GM15510 (cell line): ENCODE data around the gene KBTBD4.

Source experiments
- POLR2A ChIP-seq: IDR thresholded peaks from 3 replicates; pipeline ENCODE4 v1.6.1; 2011; ENCODE audit warnings: borderline replicate concordance; ENCODE audit not compliant: insufficient read length; ENCODE audit errors: extremely low read depth

KBTBD4 gene

GRCh38 chr11:47552056-47552565 is 26.7 kb downstream of the KBTBD4 start:
- no peak for TF ChIP-seq POLR2A

GRCh38 chr11:47551086-47551485 is 27.7 kb downstream of the KBTBD4 start:
- TF ChIP-seq POLR2A: no peak

- no peak for TF ChIP-seq POLR2A
Observed at GRCh38 chr11:47550288-47551047, 28.3 kb downstream of the KBTBD4 start.

GRCh38 chr11:47545298-47545697 is 33.5 kb downstream of the KBTBD4 start:
- TF ChIP-seq POLR2A: no peak

GRCh38 chr11:47541070-47541469 is 37.7 kb downstream of the KBTBD4 start:
- no peak for TF ChIP-seq POLR2A

- TF ChIP-seq POLR2A: no peak
Observed at GRCh38 chr11:47539681-47540039, 39.1 kb downstream of the KBTBD4 start.

- TF ChIP-seq POLR2A: no peak
Observed at GRCh38 chr11:47538741-47539565, 39.8 kb downstream of the KBTBD4 start.

GRCh38 chr11:47536915-47537314 is 41.9 kb downstream of the KBTBD4 start:
- no peak for TF ChIP-seq POLR2A

GRCh38 chr11:47534704-47535251 is 44.0 kb downstream of the KBTBD4 start:
- TF ChIP-seq POLR2A: no peak

GRCh38 chr11:47533690-47534151 is 45.0 kb downstream of the KBTBD4 start:
- no peak for TF ChIP-seq POLR2A

- TF ChIP-seq POLR2A: no peak
Observed at GRCh38 chr11:47532597-47533213, 46.1 kb downstream of the KBTBD4 start.

GRCh38 chr11:47531666-47532065 is 47.1 kb downstream of the KBTBD4 start:
- TF ChIP-seq POLR2A: no peak

- TF ChIP-seq POLR2A: no peak
Observed at GRCh38 chr11:47529951-47530350, 48.8 kb downstream of the KBTBD4 start.

GRCh38 chr11:47527186-47527585 is 51.6 kb downstream of the KBTBD4 start:
- TF ChIP-seq POLR2A: no peak
